ENCODE measurements around the gene CYP17A1.
A peak's percentile ranks its signal among the peaks of the same experiment; 100 is the strongest.
"Not testable (repeated sequence)": the region's sequence is repeated elsewhere in the genome, so short reads cannot be mapped to it uniquely, and the experiment has no call there.

CYP17A1 gene

GRCh38 chr10:102835007-102835482 is 2.2 kb downstream of the CYP17A1 start:
- peak; percentile 90 for DNase-seq

DNA sequence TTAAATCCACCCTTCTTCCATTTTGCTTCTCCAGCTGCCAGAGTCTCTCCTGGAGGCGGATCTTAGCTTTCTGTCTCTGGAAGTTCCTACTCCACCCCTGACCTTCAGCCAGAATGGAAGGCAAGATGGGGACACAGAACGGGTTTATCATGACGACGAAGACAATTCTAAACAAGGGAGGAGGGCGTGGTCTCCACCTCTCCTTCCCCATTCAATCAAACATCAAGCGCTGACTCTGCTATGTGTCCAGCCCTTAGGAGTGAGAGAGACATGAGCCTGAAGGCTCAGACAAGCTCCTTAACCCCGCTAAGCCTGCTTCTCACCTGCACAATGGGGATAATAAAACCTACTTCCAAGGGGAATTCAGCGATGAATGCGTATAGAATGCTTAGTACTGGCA is 3.1 kb downstream of the CYP17A1 start:
- DNase-seq: peak; percentile 43

GRCh38 chr10:102832987-102833386 is 4.2 kb downstream of the CYP17A1 start:
- peak; percentile 38 for DNase-seq

DNA sequence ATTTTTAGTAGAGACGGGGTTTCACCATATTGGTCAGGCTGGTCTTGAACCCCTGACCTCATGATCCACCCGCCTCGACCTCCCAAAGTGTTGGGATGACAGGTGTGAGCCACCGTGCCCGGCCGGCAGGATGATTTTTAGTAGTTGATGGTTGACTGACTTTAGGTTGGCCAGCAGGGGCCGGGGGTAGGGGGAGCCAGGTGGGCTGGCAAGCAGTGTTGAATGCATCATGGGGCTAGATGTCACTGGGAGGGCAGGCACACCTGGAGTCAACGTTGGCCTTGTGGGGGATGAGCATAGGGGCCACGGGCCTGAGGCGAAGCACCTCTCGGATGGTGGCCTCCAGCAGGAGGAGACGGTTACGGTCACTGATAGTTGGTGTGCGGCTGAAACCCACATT is 5.0 kb downstream of the CYP17A1 start:
- DNase-seq: no peak

- peak; percentile 50 for DNase-seq
Observed at GRCh38 chr10:102831322-102832071, 5.7 kb downstream of the CYP17A1 start.

DNA sequence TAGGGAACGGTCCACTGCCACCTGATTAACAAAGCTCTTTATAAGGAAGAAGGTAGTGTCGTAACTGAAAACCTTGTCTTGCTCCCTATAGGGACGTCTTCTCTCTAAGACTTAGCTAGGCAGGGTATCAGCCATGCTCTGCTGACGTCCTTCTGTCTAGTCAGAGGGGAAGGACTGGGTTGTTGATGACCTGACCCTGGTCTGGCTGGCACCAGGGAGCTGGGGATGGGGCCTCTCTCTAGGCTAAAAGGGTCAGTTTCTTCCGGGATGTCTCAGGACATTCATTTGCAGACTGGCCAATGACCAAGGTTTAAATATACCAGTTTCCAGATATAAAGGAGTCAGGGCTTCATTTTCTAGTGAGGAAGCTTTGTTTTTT is 9.6 kb downstream of the CYP17A1 start:
- peak; percentile 35 for DNase-seq

- DNase-seq: no peak
Observed at GRCh38 chr10:102826148-102826796, 10.9 kb downstream of the CYP17A1 start.

- DNase-seq: no peak
Observed at GRCh38 chr10:102824664-102825063, 12.5 kb downstream of the CYP17A1 start.

DNA sequence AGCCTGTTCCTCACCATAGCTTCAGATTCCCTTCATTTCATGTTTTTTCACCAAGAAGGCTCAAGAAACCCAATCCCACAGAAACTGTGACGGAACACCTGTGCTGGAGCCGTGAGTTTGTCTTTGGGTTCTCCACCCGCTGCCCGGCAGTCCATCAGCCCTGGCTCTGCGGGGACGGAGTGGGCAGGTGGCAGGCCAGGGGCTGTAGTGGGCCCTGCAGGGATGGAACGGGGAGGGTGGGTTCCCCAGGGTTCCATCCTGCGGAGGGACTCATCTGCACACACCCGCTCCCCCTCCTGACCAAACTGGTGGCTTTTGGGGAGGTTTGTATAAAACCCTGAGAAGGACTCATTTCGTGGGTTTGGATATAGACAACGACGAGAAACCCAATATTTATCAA is 15.0 kb downstream of the CYP17A1 start:
- DNase-seq: no peak

- DNase-seq: not testable (repeated sequence)
Observed at GRCh38 chr10:102820008-102820407, 17.2 kb downstream of the CYP17A1 start.

DNA sequence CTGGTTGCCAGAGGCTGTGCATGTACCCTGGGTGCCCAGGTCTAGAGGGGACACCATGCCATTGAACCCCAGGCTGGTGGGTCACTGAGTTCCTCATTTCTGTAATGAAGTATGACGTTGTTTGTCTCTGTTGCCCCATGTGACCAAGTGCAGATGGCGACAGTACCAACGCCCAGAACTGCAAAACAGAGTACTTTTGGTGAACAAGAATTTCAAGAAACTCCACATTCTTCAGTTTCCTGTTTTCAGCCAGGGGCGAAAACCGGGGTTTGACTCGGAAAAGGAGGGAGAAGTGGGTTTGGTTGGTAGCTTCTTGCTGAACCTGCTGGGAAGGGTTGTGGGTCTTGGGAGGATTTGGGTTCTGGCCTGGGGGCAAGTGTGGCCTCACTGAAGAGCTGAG is 18.2 kb downstream of the CYP17A1 start:
- DNase-seq: peak; percentile 86

DNA sequence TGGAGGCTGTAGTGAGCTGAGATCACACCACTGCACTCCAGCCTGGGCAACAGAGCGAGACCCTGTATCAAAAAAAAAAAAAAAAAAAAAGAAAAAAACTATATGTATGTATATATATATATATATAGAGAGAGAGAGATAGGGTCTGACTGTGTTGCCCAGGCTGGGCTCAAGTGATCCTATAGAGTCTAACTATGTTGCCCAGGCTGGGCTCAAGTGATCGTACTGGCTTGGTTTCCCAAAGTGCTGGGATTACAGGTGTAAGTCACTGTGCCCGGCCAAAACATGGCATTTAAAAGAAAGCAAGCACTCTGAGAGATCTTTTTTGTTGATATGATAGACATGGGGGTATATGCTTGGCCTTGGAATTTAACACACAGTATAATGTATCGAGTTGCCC is 20.0 kb downstream of the CYP17A1 start:
- no peak for DNase-seq

GRCh38 chr10:102815790-102816549 is 21.2 kb downstream of the CYP17A1 start:
- no peak for DNase-seq

- DNase-seq: peak; percentile 65
Observed at GRCh38 chr10:102814873-102815661, 22.1 kb downstream of the CYP17A1 start.

DNA sequence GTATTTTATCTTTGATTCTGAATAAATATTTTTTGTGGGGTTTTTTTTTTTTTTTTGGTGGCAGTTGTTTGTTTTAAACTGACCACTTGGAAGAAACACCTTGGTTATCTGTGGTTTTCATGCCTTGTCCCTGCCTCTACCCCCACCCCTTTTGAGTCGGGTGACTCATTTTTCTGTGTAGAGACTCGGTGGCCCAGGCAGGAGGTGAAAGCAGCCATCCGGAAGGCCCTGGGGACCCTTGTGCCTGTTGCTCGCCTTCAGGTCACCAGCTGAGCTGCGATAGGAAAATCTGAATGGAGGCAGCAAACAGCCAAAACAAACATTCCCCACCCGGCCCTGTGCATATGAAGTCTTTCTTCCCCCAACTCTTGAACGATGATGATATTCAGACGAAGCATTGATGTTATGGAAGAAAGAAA is 22.8 kb downstream of the CYP17A1 start:
- DNase-seq: peak; percentile 67

DNA sequence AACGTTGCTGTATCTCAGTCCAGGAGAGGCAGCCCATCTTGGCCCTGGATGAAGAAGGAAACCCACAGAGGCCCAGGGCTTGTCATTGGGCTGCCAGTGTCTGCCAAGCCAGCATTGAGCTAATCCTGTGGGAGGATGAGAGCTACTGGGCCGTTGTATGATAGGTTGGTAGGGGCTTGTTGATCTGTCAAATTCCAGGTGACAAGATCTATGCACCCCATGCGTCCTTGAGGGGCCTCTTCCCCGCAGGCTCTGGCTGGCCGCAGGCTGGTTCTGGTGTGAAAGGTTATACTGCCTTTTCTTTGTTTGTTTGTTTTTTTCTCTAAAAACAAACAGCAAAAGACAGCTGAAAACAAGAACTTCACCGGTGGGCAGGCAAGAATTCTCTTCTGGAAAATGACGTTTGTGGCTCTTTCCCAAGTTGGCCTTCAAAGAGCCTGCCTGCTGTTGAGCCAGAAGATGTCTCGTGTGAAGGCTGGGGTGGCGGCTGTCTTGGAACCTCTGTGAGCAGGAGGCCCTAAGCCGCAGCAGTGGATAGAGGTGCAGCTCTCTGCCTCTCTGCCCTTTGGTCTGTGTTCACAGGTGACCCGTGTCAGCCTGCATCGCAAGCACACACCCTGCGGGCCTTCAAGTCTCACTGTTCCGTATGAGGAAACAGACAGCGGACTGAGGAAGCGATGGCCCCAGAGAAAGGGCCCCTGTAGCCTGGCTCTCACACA is 23.3 kb downstream of the CYP17A1 start:
- no peak for DNase-seq

- no peak for DNase-seq
Observed at GRCh38 chr10:102813017-102813541, 24.1 kb downstream of the CYP17A1 start.

DNA sequence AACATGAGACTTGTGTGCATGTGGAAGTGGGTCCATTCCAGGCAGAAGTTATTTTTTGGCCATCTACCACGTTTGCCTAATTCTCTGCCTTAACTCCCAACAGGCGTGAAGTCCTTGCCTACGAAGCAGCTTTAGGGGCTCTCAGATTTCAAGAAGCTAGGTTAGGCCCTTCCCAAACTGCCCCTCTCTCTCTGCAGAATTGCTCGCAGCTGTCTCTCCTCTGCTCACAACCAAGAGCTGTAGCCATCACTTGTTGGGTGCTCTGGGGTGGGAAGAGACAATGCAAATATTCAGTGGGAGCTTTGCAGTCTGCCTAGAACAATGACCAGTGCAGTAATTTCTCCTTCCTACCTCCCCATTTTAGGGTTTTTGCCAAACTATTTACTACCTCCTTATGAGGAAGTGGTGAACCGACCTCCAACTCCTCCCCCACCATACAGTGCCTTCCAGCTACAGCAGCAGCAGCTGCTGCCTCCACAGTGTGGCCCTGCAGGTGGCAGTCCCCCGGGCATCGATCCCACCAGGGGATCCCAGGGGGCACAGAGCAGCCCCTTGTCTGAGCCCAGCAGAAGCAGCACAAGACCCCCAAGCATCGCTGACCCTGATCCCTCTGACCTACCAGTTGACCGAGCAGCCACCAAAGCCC is 24.9 kb downstream of the CYP17A1 start:
- DNase-seq: no peak

DNA sequence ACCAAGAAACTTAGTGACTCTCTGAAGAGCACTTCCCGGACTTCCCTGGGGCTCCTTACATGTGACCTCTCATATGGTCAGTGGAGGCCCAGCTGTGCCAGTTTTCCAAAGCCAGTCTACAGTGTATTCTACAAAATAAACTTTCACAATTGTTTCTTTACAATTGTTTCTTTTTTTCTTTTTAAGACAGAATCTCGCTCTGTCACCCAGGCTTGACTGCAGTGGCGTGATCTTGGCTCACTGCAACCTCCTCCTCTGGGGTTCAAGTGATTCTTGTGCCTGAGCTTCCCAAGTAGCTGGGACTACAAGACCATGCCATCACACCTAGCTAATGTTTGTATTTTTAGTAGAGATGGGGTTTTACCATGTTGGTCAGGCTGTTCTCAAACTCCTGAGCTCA is 25.9 kb downstream of the CYP17A1 start:
- DNase-seq: no peak

DNA sequence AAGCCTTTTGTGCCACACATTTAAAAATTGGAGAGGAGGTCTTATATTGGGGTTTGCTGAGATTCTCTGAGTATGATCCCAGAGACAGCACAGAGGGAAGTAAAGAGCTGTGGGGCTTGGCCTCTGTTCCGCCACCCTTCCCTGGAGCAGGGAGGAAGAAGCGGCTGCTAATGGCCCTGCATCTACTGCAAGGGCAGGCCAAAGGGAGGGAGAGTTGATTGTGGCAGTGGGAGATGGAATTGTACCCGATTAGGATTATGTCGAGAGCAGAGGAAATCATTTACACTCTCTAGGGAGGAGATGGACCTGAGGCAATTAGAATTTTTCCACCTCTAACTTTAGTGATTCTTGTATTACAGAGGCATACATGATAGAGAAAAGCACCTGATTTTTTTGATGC is 28.8 kb downstream of the CYP17A1 start:
- no peak for DNase-seq

GRCh38 chr10:102804382-102805055 is 32.7 kb downstream of the CYP17A1 start:
- DNase-seq: no peak

Measured in islet precursor cell (in vitro differentiated cells).